ENCODE results near the gene ARHGEF10L. TPM values are rescaled to one million over a fixed set of nuclear protein-coding genes. Genes with fewer than 3 reads are reported as not detected.

Gene ARHGEF10L
- total and polyA plus RNA-seq, 5 donors from 2014 or later = not detected

DNA sequence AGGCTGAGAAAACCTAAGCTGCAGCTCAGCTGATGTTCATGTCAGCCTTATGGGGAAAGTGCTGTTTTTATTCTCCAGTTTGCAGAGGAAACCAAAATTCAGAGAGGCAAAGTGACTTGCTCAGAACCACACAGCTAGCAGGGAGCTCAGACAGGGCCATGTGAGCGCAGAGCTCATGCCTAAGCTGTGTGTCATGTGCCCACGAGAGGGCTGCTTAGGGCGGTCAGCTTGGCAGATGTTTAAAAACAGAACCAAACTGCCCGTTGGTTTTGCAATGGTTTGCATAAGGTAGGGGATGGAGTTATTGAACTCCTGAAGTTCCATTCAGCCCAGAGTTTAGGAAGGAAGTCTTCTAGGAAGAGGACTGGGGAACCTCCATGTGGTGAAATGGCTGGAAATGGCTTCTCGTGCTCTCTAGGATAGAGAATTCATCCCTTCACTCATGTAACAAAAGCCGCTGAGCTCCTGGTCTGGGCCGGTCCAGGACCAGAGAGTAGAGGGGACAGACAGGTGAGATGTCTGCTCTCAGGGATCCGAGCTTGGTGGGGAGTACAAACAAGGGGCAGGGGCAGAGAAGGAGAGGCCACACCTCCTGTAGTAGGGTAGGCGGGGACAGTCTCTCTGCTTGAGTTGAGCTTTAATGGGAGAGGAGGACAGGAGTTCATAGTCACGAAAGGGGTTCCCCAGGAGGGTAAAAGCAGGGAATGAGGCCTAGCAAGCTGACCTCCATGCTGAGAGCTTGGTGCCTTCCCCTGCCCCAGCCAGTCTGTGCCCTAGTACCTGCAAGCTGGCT lies 46.9 kb downstream of the ARHGEF10L start:
- ATAC-seq (ENCODE audit: low read depth in 2 of 2) (no peak), DNase-seq (no peak)
- H3K4me1 ChIP-seq (ENCODE audit: control insufficient read depth, insufficient read depth, low read length, poor library complexity, severe bottlenecking) = no peaks in the 10 kb centered on the region
- H3K27me3 ChIP-seq (ENCODE audit: control insufficient read depth, insufficient read depth, low read length) = no peaks in the 10 kb centered on the region
- no peaks in the 10 kb centered on the region for H3K9me3 ChIP-seq (ENCODE audit: control insufficient read depth in 2 of 2, low read length in 2 of 2)
- H3K27ac ChIP-seq (ENCODE audit: insufficient read depth, low read length, poor library complexity, severe bottlenecking) = no peak overlapping the region
- H3K4me1 Mint-ChIP-seq = peaks cover 0 to 2% (median 0%) of the 10 kb centered on the region in 4 donors
- H3K36me3 Mint-ChIP-seq = no peaks in the 10 kb centered on the region
- no peak overlapping the region for H3K27ac Mint-ChIP-seq
- H3K9me3 Mint-ChIP-seq = peaks cover 0 to 2% (median 0%) of the 10 kb centered on the region in 7 donors
- no peaks in the 10 kb centered on the region for H3K36me3 ChIP-seq (ENCODE audit: control insufficient read depth, insufficient read depth, low read length)
- peaks cover 4% of the 10 kb centered on the region for H3K27me3 Mint-ChIP-seq
- no peak overlapping the region for H3K4me3 Mint-ChIP-seq
- no peak overlapping the region for H3K4me3 ChIP-seq (ENCODE audit: low read depth, low read length)

DNA sequence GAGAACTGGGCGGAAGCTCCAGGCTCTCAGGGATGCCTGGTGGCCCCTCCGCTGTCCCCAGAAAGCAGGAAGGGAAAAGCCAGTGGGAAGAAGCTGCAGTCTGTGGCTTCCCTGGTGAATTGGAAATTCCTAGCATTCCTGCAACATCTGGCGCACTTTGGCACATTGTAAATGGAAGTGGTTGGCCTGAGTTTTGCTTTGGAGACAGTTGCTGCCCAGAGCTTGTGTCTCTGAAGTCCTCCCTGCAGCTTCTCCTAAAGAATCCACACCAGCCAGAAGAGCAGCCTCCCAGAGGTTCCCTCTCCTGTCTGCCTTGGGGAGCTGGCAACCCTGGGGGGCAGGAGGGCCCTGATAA lies 48.2 kb downstream of the ARHGEF10L start:
- Mint-ChIP-seq H3K4me1 (no peaks in the 10 kb centered on the region), H3K27me3 (peaks cover 4% of the 10 kb centered on the region), H3K4me3 (no peak overlapping the region), H3K27ac (no peak overlapping the region), H3K9me3 (peaks cover 0 to 2% (median 0%) of the 10 kb centered on the region in 7 donors), H3K36me3 (no peaks in the 10 kb centered on the region)
- no peak overlapping the region for H3K27ac ChIP-seq (ENCODE audit: insufficient read depth, low read length, poor library complexity, severe bottlenecking)
- H3K27me3 ChIP-seq (ENCODE audit: control insufficient read depth, insufficient read depth, low read length) = no peaks in the 10 kb centered on the region
- H3K4me1 ChIP-seq (ENCODE audit: control insufficient read depth, insufficient read depth, low read length, poor library complexity, severe bottlenecking) = no peaks in the 10 kb centered on the region
- no peak overlapping the region for H3K4me3 ChIP-seq (ENCODE audit: low read depth, low read length)
- no peaks in the 10 kb centered on the region for H3K36me3 ChIP-seq (ENCODE audit: control insufficient read depth, insufficient read depth, low read length)
- H3K9me3 ChIP-seq (ENCODE audit: control insufficient read depth in 2 of 2, low read length in 2 of 2) = no peaks in the 10 kb centered on the region
- DNase-seq (no peak), ATAC-seq (ENCODE audit: low read depth in 2 of 2) (no peak)

DNA sequence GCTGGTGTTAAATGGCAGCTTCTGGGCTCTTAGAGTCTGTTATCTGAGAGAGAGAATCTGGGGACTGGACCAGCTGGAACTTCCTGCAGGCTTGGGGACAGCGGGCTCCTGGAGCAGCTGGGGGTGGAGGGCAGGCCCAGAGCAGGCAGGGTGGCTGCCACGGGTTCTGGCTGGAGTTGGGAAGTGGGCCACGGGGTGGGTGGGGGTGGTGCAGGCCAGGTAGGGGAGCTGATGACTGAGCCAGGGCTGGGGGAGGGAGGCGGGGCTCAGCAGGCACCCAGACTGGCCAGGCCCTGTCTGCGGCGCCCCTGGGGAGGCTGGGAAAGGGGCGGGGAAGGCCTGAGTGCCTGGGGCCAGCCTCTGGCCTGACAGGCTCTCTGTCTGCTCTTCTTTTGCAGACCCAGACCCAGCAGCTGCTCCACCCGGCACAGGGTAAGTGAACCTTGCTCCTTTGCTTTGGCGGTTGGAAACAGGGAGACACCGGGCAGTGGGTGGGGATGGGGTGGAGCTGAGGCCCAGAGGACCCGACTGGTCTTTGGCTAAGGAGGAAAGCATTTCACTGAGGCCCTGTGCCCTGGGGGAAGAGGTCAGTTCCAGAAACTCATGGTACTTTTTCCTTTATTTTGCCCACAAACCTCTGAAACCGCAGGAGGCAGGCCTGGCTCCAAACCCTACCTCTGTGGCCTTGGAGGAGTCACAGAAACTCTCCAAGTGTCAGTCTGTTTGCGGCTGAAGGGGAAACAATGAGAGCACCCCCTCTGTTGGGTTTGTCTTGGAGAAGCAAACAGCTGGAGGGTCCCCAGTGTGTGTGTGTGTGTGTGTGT lies 48.8 kb downstream of the ARHGEF10L start:
- H3K27me3 Mint-ChIP-seq = peaks cover 7% of the 10 kb centered on the region
- H3K9me3 Mint-ChIP-seq = peaks cover 0 to 2% (median 0%) of the 10 kb centered on the region in 7 donors
- H3K4me3 Mint-ChIP-seq = no peak overlapping the region
- H3K27me3 ChIP-seq (ENCODE audit: control insufficient read depth, insufficient read depth, low read length) = no peaks in the 10 kb centered on the region
- no peaks in the 10 kb centered on the region for H3K36me3 Mint-ChIP-seq
- no peaks in the 10 kb centered on the region for H3K9me3 ChIP-seq (ENCODE audit: control insufficient read depth in 2 of 2, low read length in 2 of 2)
- H3K27ac Mint-ChIP-seq = no peak overlapping the region
- H3K4me1 Mint-ChIP-seq = no peaks in the 10 kb centered on the region
- H3K4me1 ChIP-seq (ENCODE audit: control insufficient read depth, insufficient read depth, low read length, poor library complexity, severe bottlenecking) = no peaks in the 10 kb centered on the region
- no peak for DNase-seq
- ATAC-seq (ENCODE audit: low read depth in 2 of 2) = no peak
- no peaks in the 10 kb centered on the region for H3K36me3 ChIP-seq (ENCODE audit: control insufficient read depth, insufficient read depth, low read length)
- no peak overlapping the region for H3K27ac ChIP-seq (ENCODE audit: insufficient read depth, low read length, poor library complexity, severe bottlenecking)
- H3K4me3 ChIP-seq (ENCODE audit: low read depth, low read length) = no peak overlapping the region

DNA sequence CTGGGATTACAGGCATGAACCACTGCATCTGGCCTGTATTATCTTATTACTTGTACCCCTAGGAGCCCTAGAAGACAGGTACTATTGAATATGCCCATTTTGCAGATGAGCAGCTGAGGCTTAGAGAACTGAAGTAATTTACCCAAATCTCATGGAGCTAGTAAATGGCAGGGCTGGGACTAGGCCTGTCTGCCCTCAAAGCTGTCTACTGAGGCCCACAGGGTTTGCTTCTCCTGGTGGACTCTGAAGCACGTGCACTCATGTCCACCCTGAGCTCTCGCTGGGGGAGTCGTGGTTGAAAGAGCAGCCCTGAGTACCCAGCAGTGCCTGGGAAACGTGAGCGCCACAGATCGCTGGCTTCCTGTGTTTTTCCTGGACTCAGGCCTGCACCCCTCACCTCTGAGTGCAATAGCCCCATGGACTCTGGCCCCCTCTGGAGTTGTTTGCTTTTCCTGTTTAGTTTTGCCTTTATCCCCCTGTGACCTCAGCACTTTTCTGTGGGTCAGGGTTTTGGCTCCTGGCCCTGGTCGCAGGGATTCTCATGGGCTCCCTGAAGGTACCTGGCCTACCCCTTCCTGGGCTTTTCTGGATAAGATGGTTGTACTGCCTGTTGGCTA lies 52.4 kb downstream of the ARHGEF10L start:
- ATAC-seq (ENCODE audit: low read depth in 2 of 2) (no peak), DNase-seq (no peak)
- peaks cover 5% of the 10 kb centered on the region for H3K27me3 Mint-ChIP-seq
- peaks cover 0 to 2% (median 0%) of the 10 kb centered on the region in 4 donors for H3K4me1 Mint-ChIP-seq
- no peak overlapping the region for H3K27ac Mint-ChIP-seq
- no peaks in the 10 kb centered on the region for H3K9me3 Mint-ChIP-seq
- no peaks in the 10 kb centered on the region for H3K9me3 ChIP-seq (ENCODE audit: control insufficient read depth in 2 of 2, low read length in 2 of 2)
- no peak overlapping the region for H3K4me3 Mint-ChIP-seq
- no peaks in the 10 kb centered on the region for H3K36me3 ChIP-seq (ENCODE audit: control insufficient read depth, insufficient read depth, low read length)
- H3K27ac ChIP-seq (ENCODE audit: insufficient read depth, low read length, poor library complexity, severe bottlenecking) = no peak overlapping the region
- no peaks in the 10 kb centered on the region for H3K4me1 ChIP-seq (ENCODE audit: control insufficient read depth, insufficient read depth, low read length, poor library complexity, severe bottlenecking)
- H3K36me3 Mint-ChIP-seq = no peaks in the 10 kb centered on the region
- H3K4me3 ChIP-seq (ENCODE audit: low read depth, low read length) = no peak overlapping the region
- no peaks in the 10 kb centered on the region for H3K27me3 ChIP-seq (ENCODE audit: control insufficient read depth, insufficient read depth, low read length)

DNA sequence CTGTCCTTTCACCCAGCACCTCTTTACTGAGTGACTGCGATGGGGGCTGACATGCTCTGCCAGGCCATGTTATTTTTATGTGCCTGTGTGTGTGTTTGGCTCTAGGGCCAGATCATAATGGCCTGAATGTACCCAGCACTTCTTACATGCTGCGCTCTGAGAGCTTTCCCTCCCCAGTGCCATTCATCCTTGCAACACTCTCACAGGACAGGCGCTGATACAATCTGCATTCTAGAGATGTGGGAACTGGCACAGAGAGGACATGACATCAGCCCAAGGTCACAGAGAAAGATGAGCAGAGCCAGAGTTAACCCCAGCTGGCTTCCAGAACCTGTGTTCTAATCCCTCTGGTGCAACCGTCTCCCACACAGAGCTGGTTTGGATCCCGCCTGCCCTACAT lies 54.5 kb downstream of the ARHGEF10L start:
- H3K4me1 ChIP-seq (ENCODE audit: control insufficient read depth, insufficient read depth, low read length, poor library complexity, severe bottlenecking) = no peaks in the 10 kb centered on the region
- no peak for DNase-seq
- no peak overlapping the region for H3K27ac Mint-ChIP-seq
- no peaks in the 10 kb centered on the region for H3K9me3 ChIP-seq (ENCODE audit: control insufficient read depth in 2 of 2, low read length in 2 of 2)
- no peaks in the 10 kb centered on the region for H3K36me3 Mint-ChIP-seq
- H3K27me3 ChIP-seq (ENCODE audit: control insufficient read depth, insufficient read depth, low read length) = no peaks in the 10 kb centered on the region
- ATAC-seq (ENCODE audit: low read depth in 2 of 2) = no peak
- H3K9me3 Mint-ChIP-seq = no peaks in the 10 kb centered on the region
- no peak overlapping the region for H3K27ac ChIP-seq (ENCODE audit: insufficient read depth, low read length, poor library complexity, severe bottlenecking)
- H3K27me3 Mint-ChIP-seq = peaks cover 5% of the 10 kb centered on the region
- no peak overlapping the region for H3K4me3 Mint-ChIP-seq
- peaks cover 0 to 2% (median 0%) of the 10 kb centered on the region in 4 donors for H3K4me1 Mint-ChIP-seq
- no peaks in the 10 kb centered on the region for H3K36me3 ChIP-seq (ENCODE audit: control insufficient read depth, insufficient read depth, low read length)
- no peak overlapping the region for H3K4me3 ChIP-seq (ENCODE audit: low read depth, low read length)

DNA sequence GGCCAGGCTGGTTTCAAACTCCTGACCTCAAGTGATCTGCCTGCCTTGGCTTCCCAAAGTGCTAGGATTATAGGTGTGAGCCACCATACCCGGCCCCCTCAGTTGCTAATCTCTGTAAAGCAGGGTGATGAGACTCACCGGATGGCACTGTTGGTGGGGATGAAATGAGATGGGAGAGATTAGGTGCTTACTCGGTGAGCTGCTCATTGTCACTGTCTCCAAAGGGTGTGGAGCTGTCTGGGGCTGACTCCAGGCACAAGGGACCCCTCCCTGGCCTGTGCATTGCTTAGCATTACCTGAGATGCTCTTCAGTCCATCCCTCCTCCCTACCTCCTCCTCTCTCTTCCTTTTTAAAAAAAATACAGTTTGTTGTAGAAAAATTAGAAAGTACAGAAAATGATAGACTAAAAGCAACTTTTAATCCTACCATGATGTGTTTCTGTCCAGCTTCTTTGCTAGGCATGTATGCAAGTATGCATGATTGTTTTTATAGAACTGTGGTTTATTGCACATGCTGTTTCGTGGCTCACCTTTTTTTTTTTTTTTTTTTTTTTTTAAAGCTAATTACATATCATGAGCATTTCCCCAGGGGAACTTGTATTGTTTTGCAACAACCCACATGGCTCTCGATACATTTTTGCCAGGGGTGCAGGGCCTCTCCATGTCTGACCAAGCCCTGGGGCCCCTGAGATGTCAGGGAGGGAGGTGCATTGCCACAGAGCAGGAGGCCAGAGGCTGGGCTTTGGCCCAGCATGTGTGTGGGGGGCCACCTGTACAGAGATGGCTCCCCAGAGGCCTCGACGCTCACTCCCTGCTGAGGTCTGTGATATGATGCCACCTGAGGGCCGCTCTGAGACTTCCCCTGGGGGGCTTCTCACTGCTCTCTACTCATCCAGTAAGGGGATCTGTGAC lies 55.4 kb downstream of the ARHGEF10L start:
- no peaks in the 10 kb centered on the region for H3K36me3 Mint-ChIP-seq
- no peaks in the 10 kb centered on the region for H3K9me3 Mint-ChIP-seq
- no peaks in the 10 kb centered on the region for H3K4me1 ChIP-seq (ENCODE audit: control insufficient read depth, insufficient read depth, low read length, poor library complexity, severe bottlenecking)

DNA sequence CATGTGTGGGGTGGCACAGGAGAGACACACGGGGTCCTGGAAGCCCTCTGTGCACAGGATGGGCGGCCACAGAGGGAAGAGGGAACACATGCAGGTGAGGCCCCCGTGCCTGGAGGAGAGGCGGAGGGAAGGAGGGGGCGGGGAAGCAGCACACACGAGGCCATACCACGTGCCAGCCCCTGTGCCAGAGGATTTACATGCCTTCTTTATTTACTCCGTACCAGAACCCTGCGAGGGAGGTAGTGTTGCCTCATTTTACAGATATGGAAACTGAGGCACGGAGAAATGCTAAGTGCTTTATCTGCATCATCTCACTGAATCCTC lies 56.1 kb downstream of the ARHGEF10L start:
- H3K9me3 ChIP-seq (ENCODE audit: control insufficient read depth in 2 of 2, low read length in 2 of 2) = no peaks in the 10 kb centered on the region
- no peaks in the 10 kb centered on the region for H3K36me3 Mint-ChIP-seq
- no peak overlapping the region for H3K27ac ChIP-seq (ENCODE audit: insufficient read depth, low read length, poor library complexity, severe bottlenecking)
- no peak for DNase-seq
- H3K4me1 ChIP-seq (ENCODE audit: control insufficient read depth, insufficient read depth, low read length, poor library complexity, severe bottlenecking) = no peaks in the 10 kb centered on the region
- H3K4me3 Mint-ChIP-seq = no peak overlapping the region
- peaks cover 5% of the 10 kb centered on the region for H3K27me3 Mint-ChIP-seq
- ATAC-seq (ENCODE audit: low read depth in 2 of 2) = no peak
- peaks cover 0 to 2% (median 0%) of the 10 kb centered on the region in 4 donors for H3K4me1 Mint-ChIP-seq
- no peaks in the 10 kb centered on the region for H3K9me3 Mint-ChIP-seq
- no peaks in the 10 kb centered on the region for H3K27me3 ChIP-seq (ENCODE audit: control insufficient read depth, insufficient read depth, low read length)
- no peaks in the 10 kb centered on the region for H3K36me3 ChIP-seq (ENCODE audit: control insufficient read depth, insufficient read depth, low read length)
- no peak overlapping the region for H3K4me3 ChIP-seq (ENCODE audit: low read depth, low read length)
- no peak overlapping the region for H3K27ac Mint-ChIP-seq

More for the DNA sequence above, 55.4 kb downstream of the ARHGEF10L start:
- DNase-seq = no peak
- H3K9me3 ChIP-seq (ENCODE audit: control insufficient read depth in 2 of 2, low read length in 2 of 2) = no peaks in the 10 kb centered on the region
- Mint-ChIP-seq H3K4me1 (peaks cover 0 to 2% (median 0%) of the 10 kb centered on the region in 4 donors), H3K27me3 (peaks cover 5% of the 10 kb centered on the region), H3K4me3 (no peak overlapping the region), H3K27ac (no peak overlapping the region)
- ATAC-seq (ENCODE audit: low read depth in 2 of 2) = no peak
- H3K27ac ChIP-seq (ENCODE audit: insufficient read depth, low read length, poor library complexity, severe bottlenecking) = no peak overlapping the region
- H3K4me3 ChIP-seq (ENCODE audit: low read depth, low read length) = no peak overlapping the region
- no peaks in the 10 kb centered on the region for H3K27me3 ChIP-seq (ENCODE audit: control insufficient read depth, insufficient read depth, low read length)
- no peaks in the 10 kb centered on the region for H3K36me3 ChIP-seq (ENCODE audit: control insufficient read depth, insufficient read depth, low read length)

Data from CD4-positive, CD25-positive, alpha-beta regulatory T cell (primary cell).